Measurements from ENCODE around the gene METTL25.

DNA sequence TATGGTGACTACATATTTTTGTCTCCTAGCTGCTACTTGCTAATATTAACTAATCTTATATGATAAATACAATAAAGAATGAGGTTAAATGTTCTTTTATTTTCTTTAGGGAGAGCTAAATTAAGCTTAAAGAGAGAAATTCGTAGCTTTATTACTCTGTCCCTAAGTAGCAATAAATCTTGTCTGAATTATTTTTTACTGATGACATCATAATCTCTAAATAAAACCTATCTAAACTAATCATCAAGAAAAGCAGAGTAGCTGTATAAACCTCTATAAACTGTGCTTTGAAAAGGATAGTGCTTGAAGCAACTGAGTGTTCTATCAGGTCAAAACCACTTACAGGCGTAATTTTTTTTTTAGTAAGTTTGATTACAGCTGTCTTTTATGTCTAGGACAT lies 42.5 kb downstream of the METTL25 start:
- TF ChIP-seq, protein P1, sequence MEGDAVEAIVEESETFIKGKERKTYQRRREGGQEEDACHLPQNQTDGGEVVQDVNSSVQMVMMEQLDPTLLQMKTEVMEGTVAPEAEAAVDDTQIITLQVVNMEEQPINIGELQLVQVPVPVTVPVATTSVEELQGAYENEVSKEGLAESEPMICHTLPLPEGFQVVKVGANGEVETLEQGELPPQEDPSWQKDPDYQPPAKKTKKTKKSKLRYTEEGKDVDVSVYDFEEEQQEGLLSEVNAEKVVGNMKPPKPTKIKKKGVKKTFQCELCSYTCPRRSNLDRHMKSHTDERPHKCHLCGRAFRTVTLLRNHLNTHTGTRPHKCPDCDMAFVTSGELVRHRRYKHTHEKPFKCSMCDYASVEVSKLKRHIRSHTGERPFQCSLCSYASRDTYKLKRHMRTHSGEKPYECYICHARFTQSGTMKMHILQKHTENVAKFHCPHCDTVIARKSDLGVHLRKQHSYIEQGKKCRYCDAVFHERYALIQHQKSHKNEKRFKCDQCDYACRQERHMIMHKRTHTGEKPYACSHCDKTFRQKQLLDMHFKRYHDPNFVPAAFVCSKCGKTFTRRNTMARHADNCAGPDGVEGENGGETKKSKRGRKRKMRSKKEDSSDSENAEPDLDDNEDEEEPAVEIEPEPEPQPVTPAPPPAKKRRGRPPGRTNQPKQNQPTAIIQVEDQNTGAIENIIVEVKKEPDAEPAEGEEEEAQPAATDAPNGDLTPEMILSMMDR (conservative IDR thresholded peaks at IDR 0.05; ENCODE audit: low read length), result no peak
- TF ChIP-seq EZH2phosphoT487 (IDR thresholded peaks at IDR 0.05; ENCODE audit: borderline replicate concordance, low read depth, low read length), result no peak
